ENCODE data around the gene ERBIN.
"Not testable (repeated sequence)": the region's sequence is repeated elsewhere in the genome, so short reads cannot be mapped to it uniquely, and the experiment has no call there.

Gene ERBIN

DNA sequence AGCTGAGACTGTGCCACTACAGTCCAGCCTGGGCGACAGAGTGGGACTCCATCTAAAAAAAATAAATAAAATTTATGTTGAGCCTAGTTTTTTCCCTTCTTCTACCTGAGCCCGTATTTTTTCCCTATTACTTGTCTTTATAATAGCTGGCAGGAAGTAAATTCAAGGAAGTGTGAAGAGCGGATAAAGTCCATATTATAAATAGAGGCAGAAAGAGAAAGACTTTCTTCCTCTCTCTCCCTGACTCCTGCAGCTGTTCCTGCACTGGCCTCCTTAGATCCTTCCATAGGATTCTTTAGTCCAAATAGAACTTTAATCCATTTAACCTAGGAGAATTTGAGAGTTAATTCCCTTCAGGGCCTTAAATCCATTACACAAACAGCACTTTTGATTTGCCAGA is 10.3 kb upstream of the ERBIN start:
- no peak for DNase-seq

DNA sequence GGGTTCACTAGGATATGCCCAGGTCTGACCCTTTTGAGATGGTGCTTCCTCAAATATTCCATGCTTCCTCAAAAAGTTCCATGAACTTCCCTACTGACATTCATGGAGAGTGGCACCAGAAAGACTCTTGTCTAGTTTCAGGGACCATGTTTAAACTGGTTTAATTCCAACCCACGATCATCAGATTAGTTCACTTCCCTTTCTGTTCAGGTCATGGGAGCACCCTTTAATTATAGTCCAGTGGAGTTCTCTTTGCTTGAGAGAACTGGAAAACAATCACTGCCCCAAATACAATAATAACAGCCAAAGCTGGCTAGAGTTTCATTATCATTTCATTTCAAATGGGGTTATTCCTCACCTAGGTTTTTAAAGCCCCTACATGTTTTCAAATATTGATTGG is 9.7 kb upstream of the ERBIN start:
- DNase-seq = no peak

DNA sequence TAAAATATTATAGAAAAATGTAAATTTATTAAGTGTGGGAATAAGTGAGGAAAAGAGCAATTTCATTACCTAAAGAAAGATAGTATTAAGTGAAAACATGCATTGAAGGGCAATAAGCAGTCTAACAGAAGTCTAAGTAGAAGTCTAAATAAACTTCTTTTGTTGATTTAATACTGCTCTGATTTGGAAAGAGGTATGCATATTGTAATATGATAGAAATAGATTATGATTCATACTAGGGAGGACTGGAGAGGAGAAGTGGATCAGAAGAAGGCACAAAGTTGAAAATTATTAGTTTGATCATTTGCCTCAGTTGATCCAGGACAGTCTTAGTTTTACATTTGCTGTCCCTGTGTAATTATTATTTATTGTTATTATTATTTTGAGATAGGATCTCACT is 6.6 kb upstream of the ERBIN start:
- DNase-seq = no peak

DNA sequence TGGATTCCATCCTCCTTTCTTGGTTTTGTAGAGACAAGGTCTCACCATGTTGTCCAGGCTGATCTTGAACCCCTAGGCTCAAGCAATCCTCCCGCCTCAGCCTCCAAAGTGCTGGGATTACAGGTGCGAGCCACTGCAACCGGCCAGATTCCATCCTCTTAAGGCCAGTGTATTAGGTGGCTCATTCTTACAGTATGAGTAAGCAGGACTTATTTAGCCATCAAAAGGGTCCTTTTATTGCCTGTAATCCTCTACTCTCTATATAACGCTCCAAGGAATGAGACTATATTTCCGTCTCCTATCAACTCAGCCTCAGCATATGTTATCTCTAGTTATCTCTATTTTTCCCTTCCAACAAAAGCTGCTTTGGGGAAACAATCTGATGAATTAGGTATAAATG is 3.0 kb upstream of the ERBIN start:
- no peak for DNase-seq

DNA sequence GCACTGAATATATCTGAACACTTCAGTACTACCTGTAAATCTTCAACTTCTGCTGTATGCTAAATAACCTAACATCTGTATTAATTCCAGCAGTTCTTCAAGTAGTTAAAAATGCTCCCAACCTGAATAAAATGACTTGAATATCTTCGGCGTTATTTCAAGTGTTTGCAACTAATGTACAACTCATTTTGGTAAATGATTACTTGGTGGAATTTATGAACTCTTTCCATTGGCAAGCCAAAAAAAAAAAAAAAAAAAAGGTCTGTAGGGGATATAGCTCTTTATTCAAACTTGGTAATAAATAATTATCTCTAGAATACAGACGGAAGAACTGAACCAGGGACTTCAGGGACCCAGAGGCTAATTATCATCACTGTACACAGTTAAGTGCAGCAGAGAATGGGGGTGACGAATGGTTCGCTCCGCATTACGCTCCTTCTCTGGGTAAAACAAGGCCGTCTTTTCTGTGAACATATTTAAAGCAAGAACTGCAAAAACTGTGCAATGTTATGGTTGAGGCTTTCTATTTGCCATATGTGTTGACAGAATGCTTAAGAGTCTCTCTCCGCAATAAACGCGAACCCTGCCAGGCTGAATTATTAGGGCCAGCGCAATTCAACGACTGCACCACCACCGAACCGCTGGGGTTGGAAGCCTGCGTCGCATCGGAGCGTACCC is 1.9 kb upstream of the ERBIN start:
- DNase-seq = no peak

DNA sequence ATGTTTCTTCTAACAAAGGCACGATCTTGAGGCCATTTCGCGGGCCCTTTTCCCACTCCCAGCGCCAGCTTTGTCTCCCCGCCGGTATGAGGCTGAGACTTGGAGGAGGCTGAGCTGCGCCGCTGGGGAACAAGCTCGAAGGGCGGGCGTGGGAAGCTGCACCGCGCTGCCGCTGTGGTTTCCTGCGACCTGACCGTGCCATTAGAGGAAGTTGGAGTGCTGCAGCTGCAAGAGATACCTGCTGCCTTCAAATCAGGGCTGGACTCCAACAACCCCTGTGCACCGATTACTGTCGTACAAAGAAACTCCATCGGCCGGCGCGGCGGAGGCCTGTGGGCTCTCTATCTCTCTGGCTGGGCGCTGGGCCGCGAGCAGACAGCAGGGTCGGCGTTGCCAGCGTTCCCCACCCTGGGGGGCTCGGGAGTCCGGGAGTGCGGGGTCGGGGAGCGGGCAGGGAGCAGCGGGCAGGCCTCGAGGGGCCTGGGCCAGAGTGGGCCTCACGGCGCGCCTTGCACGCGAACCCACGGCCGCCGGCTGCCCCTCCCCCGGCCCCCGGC is 1.3 kb upstream of the ERBIN start:
- peak; percentile 49 for DNase-seq

DNA sequence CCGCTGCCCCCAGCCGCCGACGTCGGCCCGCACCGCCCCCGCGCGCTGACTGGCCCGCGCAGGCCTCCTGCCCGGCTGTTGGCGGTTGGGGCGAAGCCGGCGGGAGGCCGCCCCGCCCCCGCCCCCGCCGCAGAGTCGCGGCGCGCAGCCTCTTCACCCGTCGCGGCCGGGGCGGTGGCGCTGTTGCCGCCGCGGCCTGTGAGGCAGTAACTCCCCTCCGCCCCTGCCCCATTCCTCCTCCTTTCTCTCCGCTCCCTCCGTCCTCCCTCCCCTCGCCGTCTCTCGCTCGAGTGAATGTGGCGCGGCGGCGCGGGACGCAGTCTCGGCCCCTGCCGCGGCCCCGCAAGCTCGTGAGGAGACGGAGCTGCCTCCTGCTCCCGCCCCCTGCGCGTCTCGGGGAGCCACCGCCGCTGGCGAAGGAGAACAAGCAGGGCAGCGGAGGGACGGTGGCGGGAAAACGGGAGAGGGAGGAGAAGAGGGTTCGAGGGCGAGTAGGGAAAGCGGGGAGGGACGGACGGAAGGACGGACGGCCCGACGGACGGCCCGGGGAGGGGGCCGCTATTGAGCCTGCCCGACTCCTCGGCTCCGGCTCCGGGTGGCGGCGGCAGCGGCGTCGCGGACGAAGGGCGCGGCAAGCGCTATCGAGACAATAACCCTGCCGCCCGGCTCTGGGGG is 637 bp upstream of the ERBIN start:
- DNase-seq = peak; percentile 72

DNA sequence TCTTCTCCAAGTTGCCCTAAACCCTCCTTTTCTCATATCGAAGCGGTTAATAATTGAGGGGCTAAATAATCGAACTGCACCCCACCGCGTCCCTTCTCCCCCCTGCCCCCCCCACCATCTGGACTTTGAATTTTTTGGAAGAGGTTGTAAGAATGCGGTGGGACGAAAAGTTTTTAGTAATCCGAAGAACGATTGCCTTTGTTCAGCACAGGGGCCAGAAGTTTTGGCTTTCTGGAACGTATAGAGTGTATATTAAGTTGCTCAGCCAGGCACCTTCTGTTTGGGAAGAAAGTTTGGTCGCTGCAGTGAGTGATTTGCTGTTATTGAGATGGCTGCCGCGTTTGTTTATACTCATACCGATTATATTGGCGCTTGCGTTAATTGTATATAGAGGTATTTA is 518 bp downstream of the ERBIN start:
- DNase-seq = no peak

DNA sequence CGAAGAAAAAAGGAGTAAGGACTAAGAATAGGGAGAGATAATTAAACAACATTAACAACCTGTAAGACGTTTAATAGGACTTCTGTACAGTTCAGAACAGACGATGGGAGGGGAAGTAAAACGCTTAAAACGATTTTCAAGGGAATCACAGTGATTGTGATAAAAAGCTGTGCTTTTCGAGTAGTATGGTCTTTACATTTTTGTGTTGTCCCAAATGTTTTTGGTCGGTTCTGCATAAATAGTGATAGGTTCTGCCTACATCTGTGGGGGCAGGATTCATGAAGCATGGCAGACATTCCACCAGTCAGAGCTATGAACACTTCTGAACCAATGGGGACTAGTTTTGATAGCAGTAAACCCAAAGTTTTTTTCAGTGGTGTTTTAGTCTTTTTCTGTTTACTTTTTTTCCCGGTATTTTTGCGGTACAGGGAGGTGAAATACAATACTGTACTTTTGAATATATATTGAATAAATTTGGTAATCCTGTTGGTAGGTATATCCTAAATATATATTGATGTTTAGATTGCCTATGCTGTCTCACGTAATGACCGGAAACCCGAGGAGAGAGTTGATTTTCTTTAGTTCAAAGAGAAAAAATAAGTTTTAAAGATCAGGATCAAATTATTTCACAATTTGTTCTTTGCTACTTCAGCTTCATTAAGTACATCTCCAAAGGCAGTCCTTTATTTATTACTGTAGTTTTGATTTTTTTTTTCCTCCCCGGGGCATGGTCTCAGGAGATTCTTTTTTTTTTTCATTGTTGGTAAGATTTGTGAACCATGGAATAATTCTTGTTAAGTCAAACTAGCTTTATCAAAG is 1.3 kb downstream of the ERBIN start:
- no peak for DNase-seq

DNA sequence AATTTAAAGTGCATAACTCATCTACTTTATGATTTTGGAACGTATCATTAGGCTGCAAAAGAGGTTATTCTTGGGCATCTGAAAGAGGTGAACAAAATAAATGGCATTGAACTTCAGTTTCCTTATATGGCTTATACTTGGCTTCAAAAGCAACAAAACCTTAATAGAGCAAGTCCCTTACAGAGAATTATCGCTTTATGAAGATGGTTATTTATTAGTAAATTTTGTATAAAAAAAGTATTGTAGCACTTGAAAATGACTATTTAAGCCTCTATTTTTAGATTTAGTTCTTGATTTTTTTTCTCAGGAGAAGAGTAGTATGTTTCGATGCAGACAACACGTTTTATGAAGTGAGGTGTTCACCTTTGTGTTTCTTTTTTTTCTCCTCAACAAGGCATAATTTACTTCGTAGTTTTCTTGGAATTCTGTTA is 2.0 kb downstream of the ERBIN start:
- no peak for DNase-seq

DNA sequence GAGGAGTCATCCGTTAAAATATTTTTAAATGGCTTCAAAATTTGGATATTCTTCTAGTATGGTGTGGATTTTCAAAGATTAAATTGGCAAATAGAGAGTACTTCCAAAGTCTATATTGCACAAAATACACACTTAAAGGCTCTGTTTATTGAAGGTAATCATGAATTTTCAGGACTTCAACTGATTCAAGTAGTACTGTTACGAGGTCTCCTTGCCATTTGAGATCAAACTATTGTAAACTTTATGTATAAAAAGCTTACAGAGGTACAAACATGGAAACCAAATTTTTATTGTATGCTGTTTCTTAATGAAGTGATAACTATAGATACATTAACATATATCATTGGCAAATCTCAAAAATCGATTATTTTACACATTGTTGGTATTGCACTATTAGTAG is 2.5 kb downstream of the ERBIN start:
- DNase-seq = no peak

DNA sequence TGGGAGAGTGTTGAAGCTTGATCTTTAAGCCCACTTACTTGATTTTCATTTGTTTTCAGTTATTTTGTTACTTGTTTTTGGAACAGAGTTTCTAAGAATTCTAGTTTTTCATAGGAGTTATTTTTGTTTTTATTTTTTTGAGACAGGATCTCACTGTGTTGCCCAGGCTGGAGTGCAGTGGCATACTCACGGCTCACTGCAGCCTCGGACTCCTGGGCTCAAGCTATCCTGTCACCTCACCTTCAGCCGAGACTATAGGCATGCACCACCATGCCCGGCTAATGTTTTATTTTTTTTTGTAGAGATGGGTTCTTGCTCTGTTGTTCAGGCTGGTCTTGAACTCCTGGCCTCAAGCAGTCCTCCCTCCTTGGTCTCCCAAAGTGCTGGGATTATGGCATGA is 6.3 kb downstream of the ERBIN start:
- no peak for DNase-seq

DNA sequence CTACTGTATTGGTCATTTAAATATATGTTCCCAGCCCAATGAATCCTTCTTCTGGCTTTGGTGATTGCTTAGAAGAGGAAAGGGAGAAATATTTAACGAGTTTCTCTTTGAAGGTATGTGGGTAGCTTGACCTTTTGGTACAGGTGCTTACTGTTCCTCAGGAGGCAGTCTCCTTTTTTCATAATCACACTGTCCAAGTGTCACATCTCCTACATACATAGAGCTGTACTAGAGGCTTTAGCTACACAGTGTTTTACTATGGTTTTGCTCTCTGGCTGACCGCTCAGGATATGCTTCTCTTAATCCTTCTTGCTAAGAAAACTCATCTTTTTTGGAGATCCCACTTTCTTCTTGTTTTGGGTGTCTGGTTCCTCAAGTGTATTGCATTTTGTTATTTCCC is 6.9 kb downstream of the ERBIN start:
- no peak for DNase-seq

DNA sequence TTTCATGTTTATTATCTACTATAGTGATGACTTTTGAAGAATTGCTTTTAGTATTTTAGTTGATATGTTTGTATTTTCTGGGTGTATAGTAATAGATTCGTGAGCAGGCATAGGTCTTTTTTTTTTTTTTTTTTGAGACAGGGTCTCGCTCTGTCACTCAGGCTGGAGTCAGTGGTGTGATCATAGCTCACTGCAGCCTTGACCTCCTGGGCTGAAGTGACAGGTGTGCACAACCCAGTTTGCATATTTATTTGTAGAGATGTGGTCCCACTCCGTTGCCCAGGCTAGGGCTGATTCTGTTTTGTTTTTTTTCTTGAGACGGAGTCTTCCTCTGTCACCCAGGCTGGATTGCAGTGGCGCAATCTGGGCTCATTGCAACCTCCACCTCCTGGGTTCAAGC is 11.9 kb downstream of the ERBIN start:
- no peak for DNase-seq

DNA sequence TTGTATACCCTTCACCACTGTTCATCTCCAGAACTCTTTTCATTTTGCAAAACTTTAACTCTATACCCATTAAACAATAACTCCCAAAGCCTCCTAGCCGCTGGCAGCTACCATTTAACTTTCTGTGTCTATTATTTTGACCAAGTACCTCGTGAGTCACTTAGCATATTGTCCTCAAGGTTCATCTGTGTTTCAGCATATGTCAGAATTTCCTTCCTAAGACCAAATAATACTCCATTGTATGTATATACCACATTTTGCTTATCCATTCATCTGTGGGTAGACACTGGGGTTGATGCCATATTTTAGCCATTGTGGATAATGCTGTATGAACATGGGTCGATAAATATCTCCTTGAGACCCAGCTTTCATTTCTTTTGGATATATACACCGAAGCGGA is 17.4 kb downstream of the ERBIN start:
- no peak for DNase-seq

DNA sequence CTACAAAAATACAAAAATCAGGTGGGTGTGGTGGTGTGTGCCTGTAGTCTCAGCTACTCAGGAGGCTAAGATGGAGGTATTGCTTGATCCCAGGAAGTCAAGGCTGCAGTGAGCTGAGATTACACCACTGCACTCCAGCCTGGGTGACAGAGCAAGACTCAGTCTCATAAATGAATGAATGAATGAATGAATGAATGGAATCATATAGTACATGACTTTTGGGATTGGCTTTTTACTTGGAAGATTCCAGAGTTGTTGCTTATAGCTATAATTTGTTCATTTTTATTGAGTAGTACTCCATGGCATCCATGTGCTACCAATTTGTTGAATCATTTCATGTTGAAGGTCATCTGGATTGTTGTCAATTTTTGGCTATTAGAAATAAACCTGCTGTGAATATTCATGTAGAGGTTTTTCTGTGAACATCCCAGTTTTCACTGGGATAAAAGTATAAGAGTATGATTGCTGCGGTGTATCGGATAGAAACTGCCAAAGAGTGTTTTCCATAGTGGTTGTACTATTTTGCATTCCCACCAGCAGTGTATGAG is 19.9 kb downstream of the ERBIN start:
- DNase-seq = no peak

DNA sequence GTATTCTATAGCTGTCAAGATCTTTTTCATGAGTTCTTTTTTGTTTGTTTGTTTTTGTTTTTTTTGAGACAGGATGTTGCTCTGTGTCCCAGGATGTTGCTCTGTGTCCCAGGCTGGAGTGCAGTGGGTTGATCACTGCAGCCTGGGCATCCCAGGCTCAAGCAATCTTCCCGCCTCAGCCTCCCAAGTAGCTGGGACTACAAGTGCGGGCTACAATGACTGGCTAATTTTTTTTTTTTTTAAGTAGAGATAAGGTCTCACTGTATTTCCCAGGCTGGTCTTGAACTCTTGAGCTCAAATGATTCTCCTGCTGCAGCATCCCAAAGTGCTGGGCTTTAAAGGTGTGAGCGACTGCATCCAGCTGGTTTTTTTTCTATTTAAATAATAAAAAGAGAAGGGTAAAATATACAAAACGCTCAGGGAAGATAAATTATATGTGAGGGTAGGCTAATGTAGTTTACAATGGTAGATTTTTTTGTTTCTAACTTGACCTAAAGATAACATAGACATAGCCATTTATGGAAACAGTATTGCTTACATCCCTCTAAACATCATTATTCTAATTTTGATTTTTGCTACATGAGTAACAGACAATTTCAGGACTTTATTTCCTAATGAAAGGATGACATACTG is 21.9 kb downstream of the ERBIN start:
- DNase-seq = no peak

DNA sequence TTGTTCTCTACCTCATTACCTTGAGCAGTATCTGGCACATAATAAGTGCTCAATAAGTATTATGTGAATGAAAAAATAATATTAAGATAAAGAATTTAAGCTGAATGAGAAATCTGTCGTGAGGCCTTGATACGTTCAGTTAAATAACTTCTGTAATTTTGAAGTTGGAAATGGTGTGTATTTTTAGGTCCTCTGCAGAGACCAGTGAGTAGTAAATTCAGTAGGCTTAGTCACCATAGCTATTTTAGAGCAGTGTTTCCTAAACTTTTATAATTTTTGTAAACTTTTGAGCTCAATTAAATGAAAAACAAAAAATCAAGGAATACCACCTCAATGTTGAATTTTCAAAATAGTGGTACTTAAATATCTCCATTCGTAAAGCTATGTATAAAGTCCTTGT is 25.0 kb downstream of the ERBIN start:
- DNase-seq = no peak

DNA sequence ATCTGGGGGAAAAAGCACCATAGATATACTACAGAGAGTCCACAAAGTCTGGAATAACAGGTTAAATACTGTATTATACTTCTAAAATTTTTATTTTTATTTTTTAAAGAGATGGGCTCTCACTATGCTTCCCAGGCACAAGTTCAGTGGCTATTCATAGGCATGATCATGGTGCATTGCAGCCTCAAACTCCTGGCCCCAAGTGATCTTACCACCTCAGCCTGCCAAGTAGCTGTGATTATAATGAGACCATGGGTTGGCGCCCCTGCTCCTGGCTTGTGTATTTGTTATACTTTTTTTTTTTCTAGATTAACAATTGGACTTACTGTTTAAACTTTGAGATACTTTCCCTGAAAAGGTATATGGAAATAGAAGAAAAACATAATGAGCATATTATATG is 25.9 kb downstream of the ERBIN start:
- DNase-seq = no peak

DNA sequence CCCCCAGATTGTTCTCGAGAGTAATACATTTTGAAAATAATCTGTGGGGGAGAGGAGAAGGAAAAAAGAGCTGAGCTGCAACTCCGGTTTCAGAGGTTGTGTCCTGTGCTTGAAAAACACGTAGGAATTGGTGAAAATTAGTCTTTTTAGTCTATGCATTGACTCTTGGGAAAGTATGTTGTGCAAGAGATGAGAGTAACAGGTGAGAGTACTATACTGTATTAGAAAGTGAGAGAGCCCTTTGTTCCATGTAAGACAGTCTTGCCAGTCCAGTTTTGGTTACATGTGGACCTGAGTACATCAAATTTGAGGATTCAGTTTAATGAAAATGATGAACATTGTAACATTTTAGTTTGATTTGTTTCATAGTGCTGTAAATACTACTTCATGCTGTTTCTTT is 27.8 kb downstream of the ERBIN start:
- no peak for DNase-seq

DNA sequence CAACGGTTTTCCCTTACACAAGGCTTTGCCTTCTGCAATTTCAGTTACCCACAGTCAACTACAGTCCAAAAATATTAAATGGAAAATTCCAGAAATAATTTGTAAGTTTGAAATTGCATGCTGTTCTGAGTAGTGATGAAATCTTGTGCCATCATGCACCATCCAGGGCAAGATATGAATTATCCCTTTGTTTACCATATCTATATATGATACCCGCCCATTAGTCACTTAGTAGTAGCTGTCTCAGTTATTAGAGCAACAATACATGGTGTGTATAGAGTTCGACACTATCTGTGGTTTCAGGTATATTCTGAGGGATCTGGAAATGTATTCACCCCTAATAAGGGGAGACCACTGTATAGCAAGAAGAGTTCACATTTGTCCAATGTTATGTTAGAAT is 29.4 kb downstream of the ERBIN start:
- no peak for DNase-seq

DNA sequence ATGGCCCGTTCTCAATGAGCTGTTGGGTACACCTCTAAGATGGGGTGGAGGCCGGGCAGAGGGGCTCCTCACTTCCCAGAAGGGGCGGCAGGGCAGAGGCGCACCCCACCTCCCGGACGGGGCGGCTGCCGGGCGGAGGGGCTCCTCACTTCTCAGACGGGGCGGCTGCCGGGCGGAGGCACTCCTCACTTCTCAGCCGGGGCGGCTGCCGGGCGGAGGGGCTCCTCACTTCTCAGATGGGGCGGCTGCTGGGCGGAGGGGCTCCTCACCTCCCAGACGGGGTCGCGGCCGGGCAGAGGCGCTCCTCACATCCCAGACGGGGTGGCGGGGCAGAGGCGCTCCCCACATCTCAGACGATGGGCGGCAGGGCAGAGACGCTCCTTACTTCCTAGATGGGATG is 31.3 kb downstream of the ERBIN start:
- not testable (repeated sequence) for DNase-seq

DNA sequence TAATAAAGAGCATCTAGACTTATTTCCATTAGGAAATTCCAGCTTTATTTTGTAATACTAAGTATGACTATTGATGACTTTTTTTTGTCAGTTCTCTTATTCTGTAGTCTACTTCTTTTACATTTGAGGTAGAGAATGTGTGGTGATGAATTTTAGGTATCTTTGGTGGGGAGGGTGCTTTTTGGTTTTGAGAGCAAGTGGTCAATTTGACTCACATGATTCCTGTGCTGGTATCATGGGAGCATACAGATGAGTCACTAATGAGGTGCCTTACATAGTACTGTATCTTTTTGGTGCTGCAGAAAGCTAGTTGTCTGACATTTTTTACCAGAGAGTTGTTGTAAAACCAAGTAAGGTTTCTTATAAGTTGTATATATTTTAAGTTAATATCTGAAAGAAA is 35.3 kb downstream of the ERBIN start:
- no peak for DNase-seq

Measured in NCI-H2171 treated with DMSO at 0.1 percent for 48 hours (cell line).